NCI-H526 treated with DMSO at 0.1 percent for 48 hours (cell line): ENCODE measurements around the gene ZMYM4.

Experiments used
- DNase-seq: peaks from one replicate; lab custom pipeline; 2025; lab: John Stamatoyannopoulos, UW

Gene ZMYM4

DNA sequence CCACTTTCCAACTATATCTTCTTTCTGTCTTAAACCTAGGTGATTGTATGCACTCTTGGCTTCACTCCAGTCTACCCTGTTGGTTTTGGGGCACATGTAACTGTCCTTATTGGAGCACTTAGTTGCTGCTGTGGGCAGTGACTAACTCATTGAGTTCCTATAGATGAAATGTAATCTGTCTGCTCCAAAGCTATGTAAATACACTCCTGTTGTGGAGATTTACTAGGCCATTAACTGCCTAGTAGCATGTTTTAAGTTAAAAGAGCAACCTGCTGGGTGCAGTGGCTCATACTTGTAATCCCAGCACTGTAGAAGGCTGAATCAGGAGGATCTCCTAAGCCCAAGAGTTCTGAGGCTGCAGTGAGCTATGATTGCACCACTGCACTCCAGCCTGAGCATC, 137.6 kb downstream of the ZMYM4 start:
- no peak for DNase-seq

DNA sequence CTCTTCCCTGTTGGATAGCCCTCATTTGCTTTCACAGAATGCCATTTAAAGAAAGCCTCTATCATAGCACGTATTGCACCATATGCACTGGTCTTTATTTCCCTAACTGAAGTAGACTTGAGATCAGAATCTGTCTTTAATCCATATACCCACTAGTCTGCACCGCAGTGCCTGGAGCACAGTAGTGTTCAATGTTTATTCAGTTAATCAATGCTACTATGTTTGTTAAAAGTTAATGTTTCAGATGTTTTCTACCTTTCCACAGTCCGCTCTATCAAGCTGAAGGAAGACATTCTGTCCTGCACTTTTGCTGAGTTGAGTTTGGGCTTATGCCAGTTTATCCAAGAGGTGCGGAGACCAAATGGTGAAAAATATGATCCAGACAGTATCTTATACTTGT, 139.2 kb downstream of the ZMYM4 start:
- DNase-seq, result no peak

DNA sequence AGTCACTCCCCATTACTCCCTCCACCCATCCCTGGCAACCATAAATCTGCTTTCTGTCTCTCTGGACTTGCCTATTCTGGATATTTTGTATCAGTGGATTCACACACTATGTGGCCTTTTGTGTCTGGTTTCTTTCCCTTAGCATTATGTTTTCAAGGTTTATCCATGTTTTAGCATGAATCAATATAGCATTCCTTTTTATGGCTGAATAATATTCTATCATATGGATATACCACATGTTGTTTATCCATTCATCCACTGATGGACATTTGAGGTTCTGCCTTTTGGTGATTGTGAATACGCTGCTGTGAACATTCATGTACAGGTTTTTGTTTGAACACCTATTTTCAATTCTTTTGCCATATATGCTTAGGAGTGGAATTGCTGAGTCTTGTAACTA, 140.4 kb downstream of the ZMYM4 start:
- DNase-seq, result no peak

DNA sequence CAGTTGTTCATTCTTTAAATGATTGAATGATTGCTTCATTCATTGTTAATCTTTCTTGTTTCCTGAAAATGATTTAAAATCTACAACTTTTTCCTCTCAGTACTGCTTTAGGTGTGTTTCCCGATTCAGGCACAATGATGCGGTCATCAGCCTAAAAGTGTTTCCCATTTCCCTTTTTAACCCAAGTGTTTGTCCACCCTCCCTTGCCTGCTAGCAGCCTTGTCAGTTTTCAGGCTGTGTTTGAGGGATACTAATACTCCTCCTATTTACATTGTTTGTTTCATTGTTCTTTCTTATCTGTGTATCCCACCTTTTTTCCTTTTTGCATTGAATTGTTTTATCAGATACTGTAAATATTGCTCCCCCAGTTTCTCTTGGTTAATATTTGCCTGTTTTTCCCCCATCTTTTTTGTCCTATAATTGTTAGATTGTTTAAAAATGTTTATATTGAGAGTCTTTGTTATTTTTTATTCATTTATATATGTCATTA, 157.6 kb downstream of the ZMYM4 start:
- no peak for DNase-seq

DNA sequence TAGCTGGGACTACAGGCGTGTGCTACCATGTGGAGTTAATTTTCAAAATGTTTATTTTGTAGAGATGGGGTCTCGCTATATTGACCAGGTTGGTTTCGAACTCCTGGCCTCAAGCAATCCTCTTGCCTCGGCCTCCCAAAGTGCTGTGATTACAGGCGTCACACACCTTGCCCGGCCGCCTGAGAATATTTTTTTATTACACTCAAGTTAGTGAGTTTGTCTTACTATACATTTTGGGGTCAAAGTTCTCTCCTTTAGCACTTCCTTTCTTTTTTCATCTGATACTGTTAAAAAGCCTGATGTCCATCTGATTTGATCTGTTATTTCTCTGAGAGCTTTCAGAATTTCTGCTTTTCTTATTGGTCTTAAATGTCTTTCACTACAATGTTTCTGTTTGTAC, 159.9 kb downstream of the ZMYM4 start:
- DNase-seq, result no peak

DNA sequence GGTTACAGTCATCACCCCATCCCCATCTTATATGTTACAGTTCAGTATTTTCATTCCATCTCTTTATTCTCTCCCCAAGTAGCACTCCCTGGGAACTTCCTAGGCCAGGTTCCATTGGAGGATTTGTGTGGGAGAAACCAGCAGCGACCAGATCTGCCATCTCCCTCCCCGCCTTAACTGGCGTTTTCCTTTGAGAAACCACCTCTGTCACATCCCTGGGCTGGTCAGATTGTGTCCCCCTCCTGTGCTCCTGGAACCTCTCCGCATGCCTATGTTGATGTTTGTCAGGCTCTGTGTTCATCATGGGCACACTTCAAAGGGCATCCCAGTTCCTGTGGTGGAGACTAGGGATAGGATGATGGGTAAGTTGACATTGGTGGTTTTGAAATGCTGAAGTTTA, 162.3 kb downstream of the ZMYM4 start:
- no peak for DNase-seq

DNA sequence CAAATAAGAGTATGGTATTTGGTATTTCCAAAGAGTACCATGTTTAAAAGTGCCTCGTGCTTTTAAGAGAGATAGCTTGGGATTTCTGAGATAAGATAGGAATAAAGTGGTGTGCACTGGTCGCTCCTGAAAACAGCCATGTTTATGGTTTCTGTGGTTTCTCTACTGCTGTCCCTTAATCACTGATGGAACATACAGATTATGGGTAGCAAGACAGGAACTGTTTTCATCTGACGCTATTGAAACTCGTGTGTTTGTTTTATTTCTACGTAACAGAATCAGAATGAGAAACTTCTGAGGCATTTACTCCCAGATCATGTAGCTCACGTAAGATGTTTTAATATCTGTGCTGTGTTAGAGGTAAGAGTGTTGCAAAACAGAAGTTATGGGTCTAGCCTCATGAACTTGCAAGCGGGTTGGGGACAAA, 162.7 kb downstream of the ZMYM4 start:
- DNase-seq, result no peak

DNA sequence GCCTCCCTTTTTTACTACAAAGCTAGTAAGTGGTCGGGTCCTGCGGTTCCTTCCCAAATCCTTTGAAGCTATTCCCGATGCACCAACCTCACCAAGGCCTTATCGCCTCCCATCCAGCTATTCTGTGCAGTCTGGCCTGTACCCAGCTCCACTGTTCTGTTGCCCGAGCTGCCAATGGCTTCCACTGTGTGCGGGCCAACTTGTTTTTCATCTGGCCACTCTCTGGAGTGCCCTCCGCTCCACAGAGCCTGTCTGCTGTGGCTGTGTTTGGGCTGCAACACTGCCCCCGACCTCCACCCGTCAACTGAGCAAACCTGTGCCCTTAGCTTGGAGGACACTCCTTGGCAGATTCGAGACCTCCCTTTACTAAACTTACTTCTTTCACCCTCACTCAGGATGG, 163.7 kb downstream of the ZMYM4 start:
- no peak for DNase-seq

DNA sequence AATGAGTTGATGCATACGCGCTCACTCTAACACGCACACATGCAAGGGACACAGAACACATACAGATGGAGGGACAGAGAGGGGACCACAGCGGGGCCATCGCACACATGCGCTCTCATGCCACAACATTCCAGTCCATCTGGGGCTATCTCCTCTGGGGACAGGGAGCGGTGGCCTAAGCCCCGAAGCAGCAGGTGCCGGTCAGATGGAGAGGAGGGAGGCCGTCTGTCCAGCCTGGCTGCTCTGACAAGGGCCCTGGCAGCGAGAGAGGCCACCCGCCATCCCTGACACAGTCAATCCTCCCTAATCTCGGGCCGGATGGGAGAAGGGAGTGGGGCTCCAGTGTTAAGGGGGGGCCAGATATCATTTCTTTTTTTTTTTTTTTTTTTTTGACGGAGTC, 165.2 kb downstream of the ZMYM4 start:
- DNase-seq, result no peak

DNA sequence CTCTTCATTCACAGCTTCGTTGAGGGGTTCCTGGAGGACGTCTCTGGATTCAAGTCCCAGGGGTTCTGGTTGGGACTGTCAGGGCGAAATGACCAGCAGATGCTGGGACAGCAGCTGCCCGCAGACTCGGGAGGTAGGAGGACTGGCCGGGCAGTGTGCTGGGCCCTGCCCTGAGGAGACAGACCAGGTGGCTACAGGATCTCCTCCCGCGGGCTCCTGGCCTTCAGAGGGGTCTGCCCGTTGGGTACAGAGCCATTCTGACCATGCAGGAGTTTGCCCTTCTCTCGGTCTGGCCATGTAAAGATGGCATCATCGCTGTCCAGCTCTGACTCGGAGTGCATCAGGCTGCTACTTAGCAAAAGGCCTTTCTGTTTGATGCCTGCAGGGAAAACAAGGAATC, 166.2 kb downstream of the ZMYM4 start:
- no peak for DNase-seq

DNA sequence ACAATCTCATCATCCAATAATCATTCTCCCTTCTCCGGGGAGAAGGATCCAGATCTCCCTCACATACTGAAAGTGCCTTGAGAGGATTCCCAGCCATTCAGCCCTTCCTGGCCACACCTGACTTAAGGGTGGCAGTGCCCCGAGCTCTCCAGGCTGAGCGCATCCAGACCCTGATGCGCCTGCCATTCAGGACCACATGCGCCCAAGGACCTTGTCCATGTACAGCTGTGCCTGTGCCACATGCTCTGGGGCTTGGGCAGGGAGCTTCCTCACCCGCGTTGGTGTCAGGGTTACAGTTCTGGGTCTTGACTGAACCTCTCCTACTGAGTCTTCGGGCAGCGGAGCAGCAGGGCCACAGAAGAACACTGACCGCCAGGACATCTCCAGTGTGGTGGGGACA, 167.6 kb downstream of the ZMYM4 start:
- no peak for DNase-seq

DNA sequence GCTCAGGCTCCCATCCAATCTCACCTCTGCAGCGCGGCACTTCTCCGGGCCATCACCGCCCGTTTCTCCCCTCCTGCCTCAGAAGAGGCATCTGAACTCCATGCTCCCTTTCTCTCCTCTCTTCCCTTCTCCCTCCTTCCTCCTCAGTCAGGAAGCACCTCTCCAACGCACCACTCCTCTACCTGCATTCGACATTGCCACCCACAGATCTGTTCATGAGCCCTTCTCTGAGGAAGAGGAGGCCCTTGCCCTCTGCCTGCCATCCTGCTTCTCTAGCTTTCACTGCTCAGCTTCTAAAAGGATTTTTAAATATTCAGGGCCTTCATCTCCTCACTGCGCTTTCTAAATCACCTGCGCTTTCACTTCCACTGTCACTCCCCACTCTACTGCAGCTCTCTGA, 168.7 kb downstream of the ZMYM4 start:
- no peak for DNase-seq

DNA sequence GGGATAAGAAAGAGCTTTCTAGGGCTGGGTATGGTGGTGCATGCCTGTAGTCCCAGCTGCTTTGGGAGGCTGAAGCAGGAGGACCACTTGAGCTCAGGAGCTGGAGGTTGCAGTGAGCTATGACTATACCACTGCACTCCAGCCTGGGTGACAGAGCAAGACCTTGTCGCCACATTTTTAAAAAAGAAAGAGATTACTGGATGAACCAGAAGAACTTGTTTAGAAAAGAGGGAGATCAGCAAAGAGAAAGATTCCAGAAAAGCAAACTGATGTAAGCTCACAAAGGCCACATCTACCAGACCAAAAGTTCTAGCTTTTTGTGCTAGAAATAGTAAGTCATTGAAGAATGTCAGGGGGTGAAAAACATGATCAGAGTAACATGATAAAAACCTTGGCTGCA, 171.1 kb downstream of the ZMYM4 start:
- no peak for DNase-seq

DNA sequence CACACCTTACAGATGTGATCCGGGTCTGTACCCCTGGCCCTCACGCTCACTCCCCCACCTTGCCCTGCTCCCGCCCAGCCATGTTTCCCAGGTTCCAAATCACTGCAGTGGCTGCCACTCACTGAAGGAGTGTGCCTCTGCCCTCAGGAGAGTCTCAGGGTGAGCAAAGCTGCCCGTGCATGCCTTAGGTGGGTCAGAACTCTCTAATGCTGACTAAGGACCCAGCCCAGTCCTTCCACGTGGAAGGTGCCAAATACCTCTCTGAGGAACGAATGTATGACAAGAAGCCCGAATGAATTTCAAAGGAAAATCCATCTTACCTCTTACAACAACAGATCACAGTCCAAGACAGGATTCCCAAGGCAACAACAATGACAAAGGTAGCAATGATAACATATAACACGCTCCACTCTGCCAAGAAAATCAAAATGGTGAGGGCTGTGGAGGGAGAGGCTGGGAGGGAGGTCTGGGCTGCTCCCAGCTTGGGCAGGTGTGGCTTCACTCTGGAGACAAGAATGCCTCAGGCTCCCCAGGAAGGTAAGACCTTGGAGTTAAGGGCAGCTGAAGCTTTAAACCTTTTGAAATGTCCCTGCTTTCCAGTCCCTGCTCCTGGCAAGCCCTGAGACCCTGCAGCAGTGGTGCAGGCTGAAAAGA, 173.5 kb downstream of the ZMYM4 start:
- DNase-seq, result no peak

DNA sequence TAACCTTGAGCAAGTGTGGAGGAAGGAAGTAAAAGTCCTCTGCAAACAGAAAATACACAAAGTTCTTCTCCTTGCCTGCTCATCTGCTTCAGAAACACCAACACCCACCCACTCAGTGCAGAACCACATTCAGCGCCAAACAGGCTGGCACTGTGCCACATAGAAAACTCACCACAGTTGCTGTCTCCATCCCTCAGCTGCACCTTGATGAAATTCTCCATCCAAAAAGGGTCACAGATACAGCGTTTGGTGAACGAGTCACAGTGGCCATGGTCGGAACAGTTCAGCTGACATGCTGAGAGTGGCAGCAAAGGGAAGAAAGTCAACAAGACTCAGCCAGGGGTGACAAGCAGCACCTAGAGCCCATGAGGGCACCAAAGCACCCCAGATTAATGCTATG, 174.2 kb downstream of the ZMYM4 start:
- no peak for DNase-seq

DNA sequence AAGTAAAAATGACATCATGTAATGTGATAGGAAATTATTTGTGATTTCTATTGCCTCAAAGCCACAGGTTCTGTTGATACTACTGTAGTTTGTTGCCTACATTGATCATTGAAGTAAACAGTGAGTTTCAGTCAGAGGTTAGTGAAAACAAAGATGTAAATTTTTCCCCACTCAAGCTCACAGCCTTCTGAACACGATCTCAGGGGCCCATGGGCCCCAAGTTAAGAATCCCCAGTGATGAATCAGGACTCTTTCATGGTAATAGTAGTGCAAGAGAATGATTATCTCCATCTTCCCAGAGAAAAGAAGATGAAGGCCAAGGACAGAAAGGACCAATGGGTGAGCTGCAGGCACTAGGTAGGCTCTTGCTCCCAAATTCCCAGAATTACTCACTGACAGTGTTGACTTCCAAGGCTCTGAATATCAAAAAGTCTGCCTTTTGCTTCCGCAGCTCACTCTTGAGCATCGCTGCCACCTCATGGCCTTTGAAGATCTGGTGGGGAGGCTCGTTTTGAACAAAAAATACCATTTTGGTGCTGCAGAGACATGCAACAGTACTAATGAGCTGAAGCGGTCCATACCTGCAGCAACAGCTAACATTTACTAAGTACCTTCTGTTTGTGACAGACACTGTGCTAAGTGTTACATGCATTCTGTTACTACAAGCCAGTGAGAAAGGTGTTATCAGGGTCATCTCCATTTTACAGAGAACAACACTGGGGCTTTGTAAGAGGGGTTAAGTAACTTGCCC, 175.4 kb downstream of the ZMYM4 start:
- no peak for DNase-seq

DNA sequence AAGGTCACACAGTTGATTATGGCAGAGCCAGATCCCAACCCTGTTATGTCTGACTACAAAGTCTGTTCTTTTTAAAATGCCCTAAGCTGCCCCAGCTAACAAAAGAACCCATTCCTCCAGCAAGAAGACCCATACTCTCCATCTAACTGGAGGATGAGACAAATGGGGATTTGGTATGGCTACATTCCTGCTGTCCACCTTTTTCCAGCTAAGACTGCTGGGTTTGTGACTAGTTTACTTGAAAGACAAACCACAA, 175.9 kb downstream of the ZMYM4 start:
- DNase-seq, result no peak

DNA sequence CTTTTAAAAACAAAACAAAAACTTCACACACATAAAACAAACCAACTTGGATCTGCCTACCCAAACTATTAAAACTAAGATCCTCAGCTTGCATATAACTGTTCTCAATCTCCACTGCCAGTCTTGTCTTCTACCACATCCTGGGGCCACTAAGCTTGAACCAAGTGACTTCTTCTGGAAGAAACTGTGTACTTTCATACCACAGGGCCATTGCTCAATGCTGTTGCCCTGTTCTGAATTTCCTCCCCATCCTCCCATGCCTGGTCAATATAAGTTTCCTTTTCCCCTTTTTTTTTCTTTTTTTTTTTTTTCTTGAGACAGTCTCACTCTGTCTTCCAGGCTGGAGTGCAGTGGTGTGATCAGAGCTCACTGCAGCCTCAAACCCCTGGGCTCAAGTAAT, 178.8 kb downstream of the ZMYM4 start:
- no peak for DNase-seq

DNA sequence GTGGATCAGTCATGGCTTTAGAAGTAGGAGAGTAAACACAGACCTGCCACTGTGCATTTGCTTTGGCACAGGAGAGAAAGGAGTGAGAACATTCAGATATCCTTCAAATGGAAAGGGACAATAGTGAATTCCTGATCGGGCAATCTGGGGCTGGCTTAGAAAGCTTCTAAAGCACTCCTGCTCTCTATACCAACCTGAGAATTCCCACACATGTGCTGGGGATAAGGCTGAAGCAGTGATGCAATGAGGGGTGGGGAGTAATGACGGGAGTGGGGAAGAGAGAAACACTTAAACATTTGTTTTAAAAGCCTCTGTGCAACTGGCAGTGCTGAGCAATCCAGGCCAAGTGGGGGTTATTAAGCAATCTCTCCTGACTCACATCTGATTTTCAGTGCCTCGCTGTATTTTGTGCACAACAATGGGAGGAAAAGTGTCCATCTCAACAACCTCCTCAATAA, 179.9 kb downstream of the ZMYM4 start:
- DNase-seq, result no peak

DNA sequence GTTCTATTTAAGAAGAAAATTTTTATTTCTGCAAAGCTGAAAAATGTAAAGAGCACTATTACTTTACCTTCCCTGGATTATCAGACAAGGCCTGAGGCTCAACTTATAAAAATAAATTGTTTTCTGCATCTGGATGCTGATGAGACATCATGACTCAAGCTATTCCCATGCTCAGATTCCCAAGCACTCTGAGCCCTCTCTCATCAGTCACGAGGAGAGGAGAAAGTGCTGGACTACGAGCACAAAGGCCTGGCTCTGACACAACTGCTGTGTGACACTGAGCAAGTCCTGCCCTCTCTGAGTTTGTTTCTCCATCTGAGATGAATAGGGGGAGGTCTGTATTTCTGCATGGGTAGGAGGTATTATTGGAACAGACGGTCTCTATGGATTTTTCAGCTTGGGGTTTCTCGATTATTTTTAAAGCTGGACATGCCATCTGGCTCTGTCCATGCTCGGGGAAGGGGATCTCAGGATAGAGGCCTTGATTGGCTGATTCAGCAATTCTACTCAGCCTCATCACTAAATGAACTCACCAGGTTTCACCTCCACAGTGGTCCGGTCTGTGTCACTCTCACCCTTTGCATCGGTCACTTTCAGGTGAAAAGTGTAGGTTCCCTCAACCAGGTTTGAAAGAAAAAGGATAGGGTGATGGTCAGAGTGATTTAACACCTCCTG, 181.0 kb downstream of the ZMYM4 start:
- no peak for DNase-seq

DNA sequence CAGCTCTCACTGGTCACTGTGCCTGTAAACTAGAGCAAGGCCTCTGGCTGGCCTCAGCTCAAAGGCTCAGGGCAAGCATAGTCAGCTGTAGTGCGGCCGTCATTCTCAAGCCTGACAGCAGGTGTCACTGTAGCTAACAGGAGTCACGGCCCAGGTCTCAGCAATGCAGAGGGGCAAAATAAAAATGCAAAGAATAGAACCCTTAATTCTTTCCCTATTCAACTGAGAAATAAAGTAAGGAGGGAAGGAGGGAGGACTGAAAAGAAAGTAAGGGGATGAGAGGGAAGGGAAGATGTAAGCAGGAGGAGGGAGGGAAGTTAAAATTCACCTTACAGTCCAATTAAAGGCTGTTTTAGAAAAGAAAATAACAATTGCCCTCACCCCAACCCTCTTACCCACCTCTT, 182.6 kb downstream of the ZMYM4 start:
- no peak for DNase-seq

DNA sequence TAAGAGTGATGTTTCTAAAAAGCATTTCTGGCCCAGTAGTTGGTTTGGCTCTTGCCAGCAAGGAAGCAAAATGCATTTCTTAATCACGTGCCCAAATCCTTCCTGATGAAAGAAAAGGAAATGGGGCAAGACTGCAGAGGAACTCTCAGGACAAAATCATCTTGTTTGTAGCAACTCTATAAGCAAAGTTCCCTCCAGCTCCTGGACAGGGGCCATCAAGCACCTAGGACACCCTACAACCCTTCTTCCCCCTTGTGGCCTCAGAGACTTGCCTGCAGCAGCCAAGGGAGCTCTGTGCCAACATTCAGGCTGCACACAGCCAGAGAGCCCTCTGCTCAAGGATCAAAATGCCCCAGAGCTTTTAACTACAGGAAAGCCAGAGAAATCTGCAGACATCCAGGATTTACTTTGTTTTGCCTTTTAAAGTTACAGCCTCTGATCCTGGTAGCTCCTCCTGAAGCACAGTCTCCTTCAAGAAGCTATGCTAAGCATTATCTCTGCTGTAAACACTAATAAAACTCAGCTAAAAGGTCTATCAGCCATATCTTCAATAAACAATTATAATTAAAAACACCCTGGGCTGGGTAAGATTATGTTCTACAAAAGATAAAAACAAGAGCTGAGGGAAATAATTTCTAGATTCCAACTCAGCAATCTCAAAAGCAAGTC, 183.7 kb downstream of the ZMYM4 start:
- no peak for DNase-seq

DNA sequence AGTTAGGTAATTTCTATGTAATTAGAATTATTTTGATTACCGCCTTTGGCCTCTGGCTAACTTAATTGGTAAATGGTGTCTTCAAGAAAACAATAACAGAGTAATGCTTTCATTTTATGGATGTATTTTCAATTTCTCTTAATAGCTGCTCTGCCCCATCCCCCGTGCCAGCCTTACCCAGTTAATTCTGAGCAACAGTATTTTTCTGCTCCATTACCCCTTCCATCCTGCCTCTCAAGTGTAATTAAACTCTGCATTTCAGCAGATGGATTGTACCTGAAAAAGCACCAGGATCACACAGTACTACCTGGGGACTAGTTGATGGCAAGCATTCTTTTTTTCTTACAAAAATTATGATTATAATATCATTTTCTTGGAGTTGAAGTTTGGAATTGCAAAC, 184.5 kb downstream of the ZMYM4 start:
- DNase-seq, result no peak
